Brain microvascular endothelial cell (primary cell): Measurements from ENCODE around the gene AMH.

Experiments used
- DNase-seq: peaks from one replicate; pipeline ENCODE4 v3.0.0-alpha.2; 2020
- H3K27ac ChIP-seq: fragments of 250-450 bp; sonication (Bioruptor Pico); 2 replicates; pipeline ENCODE4 v1.5.1; 2020; ENCODE audit warnings: mild to moderate bottlenecking, moderate library complexity
- H3K27me3 ChIP-seq: fragments of 250-450 bp; sonication (Bioruptor Pico); replicated peaks from 2 replicates; pipeline ENCODE4 v1.5.1; 2020; ENCODE audit warnings: mild to moderate bottlenecking
- H3K36me3 ChIP-seq: fragments of 250-450 bp; sonication (Bioruptor Pico); replicated peaks from 2 replicates; pipeline ENCODE4 v1.5.1; 2020; ENCODE audit warnings: mild to moderate bottlenecking
- H3K4me3 ChIP-seq: 2 replicates; pipeline ENCODE4 v1.5.1; 2011; ENCODE audit warnings: low read depth, mild to moderate bottlenecking, control low read depth, low read length, moderate library complexity
- in situ Hi-C: cut with HindIII; loops from 2 replicates; pipeline ENCODE4 v1.10.0; 2017; ENCODE audit warnings: low sequenced_read_pairs, low pct_ligation_motif_present
- TF ChIP-seq, protein P1 (sequence below): IDR thresholded peaks from 2 replicates; pipeline ENCODE4 v1.5.1; 2011; ENCODE audit warnings: low read depth, mild to moderate bottlenecking, moderate library complexity, low read length, control low read depth, inconsistent platforms; ENCODE audit errors: missing control alignments

AMH gene

DNA sequence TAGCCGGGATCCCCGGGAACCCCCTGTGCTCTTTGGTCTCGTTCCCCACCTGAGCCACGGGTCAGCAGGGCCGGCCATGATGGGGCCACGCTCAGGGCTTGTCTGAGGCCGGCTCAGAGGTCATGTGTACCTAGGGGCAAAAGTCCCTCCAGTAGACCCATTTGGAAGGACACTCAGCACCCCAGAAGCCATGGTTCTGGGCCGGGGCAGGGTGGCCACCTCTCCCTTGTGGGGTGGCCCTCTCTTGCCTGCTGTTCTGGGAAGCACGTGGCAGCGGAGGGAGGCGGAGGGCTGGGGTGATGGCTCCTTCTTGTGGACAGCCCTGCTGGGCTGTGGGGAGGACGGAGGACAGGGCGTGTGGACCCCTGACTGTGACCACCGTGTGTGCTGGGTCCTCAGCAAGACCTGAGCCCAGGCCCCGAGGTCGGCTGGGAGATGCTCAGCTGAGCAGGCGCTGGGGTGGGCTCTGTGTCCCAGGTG lies 39.3 kb downstream of the AMH start:
- in situ Hi-C loops = no loop called here
- no peaks in the 10 kb centered on the region for H3K36me3 ChIP-seq
- H3K27ac ChIP-seq = no peak overlapping the region
- no peak overlapping the region for H3K4me3 ChIP-seq
- peaks cover 42% of the 10 kb centered on the region for H3K27me3 ChIP-seq
- DNase-seq = no peak
- TF ChIP-seq, protein P1, sequence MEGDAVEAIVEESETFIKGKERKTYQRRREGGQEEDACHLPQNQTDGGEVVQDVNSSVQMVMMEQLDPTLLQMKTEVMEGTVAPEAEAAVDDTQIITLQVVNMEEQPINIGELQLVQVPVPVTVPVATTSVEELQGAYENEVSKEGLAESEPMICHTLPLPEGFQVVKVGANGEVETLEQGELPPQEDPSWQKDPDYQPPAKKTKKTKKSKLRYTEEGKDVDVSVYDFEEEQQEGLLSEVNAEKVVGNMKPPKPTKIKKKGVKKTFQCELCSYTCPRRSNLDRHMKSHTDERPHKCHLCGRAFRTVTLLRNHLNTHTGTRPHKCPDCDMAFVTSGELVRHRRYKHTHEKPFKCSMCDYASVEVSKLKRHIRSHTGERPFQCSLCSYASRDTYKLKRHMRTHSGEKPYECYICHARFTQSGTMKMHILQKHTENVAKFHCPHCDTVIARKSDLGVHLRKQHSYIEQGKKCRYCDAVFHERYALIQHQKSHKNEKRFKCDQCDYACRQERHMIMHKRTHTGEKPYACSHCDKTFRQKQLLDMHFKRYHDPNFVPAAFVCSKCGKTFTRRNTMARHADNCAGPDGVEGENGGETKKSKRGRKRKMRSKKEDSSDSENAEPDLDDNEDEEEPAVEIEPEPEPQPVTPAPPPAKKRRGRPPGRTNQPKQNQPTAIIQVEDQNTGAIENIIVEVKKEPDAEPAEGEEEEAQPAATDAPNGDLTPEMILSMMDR = no peak

DNA sequence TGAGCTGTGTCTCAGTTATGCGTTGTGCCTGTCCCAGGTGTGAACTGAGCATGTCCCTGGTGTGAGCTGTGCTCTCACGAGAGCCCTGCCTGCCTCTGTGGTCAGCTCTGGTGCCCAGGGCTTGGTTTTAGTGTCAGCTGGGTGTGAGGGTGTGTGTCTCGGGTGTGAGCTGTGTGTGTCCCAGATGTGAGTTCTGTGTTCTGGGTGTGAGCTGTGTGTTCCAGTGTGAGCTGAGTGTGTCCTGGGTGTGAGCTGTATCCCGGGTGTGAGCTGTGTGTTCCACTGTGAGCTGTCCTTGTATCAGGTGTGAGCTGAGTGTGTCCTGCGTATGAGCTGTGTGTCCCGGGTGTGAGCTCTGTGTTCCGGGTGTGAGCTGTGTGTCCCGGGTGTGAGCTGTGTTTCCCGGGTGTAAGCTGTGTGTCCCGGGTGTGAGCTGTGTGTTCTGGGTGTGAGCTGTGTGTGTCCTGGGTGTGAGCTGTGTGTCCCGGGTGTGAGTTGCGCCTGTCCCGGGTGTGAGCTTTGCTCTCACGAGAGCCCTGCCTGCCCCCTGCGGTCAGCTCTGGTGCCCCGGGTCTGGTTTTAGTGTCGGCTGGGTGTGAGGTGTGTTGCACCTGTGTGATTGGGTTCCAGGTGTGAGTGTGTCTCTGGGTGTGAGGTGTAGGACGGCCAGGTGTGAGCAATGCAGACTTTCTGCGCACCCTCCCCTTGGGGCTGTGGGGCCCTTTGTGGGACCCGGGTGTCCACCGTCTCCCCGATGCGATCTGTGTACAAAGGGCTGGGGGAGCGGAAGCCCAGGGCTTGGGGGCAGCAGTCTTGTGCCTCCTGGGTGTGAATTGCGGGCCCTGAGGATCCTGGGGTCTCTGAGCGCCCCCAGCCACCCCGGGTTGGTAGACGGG lies 39.9 kb downstream of the AMH start:
- H3K4me3 ChIP-seq = no peak overlapping the region
- peaks cover 46% of the 10 kb centered on the region for H3K27me3 ChIP-seq
- DNase-seq = no peak
- TF ChIP-seq, protein P1 = no peak
- H3K36me3 ChIP-seq = no peaks in the 10 kb centered on the region
- H3K27ac ChIP-seq = no peak overlapping the region
- in situ Hi-C loops = no loop called here

DNA sequence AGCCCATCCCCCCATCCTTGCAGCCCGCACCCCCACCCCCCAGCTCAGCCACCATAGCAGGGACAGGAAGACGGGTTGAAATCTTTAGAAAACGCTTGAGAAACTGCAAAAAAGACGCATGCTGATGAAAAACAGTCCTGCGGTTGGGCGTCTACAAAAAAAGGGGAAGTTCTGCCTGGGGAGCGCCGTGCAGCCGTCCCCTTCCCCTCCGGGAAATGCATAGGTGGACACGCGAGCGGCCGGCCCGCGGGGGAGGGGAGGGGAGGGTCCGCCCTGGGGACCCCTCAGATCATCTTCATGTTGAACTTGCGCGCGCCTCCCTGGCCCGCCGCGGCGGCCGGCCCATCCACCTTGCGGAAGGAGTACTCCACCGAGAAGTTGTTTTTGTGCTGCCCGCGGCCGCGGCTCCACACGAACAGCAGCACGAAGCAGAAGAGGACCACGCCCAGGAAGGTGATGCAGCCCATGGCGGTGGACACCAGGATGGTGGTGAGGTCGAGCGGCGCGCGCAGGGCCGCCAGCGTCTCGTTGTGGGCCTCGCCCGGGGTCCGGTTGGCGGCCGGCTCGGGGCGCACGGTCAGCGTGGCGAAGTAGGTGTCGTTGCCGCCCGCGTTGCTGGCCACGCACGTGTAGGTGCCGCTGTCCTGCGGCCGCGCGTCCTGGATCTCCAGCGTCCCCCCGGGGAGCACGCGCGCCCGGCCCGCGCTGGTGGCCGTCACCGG lies 40.8 kb downstream of the AMH start:
- H3K27ac ChIP-seq = no peak overlapping the region
- no peaks in the 10 kb centered on the region for H3K36me3 ChIP-seq
- in situ Hi-C loops = no loop called here
- H3K4me3 ChIP-seq = no peak overlapping the region
- TF ChIP-seq, protein P1 = no peak
- no peak for DNase-seq
- H3K27me3 ChIP-seq = peaks cover 46% of the 10 kb centered on the region

DNA sequence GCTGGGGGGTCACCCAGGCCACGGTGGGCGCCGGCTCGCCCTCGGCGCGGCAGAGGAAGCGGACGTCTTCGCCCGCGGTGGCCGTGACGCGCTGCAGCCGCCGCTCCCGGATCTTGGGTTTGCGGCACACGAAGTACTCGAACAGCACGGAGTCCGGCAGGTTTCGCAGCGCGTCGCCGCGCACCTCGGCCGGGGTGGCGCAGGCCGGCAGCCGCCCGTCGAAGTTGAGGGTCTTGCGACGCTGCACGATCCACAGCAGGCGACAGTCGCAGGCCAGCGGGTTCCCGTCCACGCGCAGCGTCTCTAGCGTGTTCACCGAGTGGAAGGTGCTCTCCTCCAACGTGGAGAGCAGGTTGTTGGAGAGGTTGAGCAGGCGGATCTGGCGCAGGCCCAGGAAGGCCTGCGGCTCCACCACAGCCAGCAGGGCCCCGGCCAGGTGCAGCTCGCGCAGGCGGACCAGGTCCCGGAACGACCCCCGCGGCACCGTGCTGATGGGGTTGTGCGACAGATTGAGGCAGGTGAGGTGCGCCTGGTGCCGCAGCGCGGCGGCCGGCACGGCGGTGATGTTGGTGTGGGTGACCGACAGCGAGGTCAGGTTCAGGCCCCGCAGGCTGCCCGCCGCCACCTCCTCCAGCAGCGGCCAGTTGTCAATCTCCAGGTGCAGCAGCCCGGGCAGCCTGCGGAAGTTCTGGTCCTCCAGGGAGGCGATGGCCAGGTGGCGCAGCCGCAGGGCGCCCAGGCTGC lies 41.5 kb downstream of the AMH start:
- no peak for DNase-seq
- no peak overlapping the region for H3K27ac ChIP-seq
- TF ChIP-seq, protein P1 = no peak
- H3K4me3 ChIP-seq = no peak overlapping the region
- H3K36me3 ChIP-seq = no peaks in the 10 kb centered on the region
- peaks cover 46% of the 10 kb centered on the region for H3K27me3 ChIP-seq
- in situ Hi-C loops = no loop called here

DNA sequence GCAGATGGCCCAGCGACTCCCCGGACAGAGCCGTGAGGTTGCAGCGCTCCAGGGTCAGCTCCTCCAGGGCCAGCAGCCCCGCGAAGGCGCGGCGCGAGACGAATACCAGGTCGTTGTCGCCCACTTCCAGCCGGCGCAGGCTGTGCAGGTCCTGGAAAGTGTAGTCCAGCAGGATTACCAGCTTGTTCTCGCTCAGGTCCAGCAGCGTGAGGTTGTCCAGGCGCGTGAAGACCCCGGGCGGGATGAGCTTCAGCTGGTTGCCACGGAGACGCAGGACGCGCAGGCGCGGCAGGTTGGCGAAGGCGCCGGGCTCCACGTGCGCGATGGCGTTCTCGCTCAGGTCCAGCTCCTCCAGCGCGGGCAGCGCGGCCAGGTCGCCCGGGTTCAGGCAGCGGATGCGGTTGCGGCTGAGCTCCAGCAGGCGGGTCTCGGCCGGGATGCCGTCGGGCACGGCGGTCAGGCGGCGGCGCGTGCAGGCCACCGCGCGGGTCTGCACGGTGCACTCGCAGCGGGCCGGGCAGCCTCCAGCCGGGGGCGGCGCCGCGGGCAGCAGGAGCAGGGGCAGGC lies 42.1 kb downstream of the AMH start:
- H3K36me3 ChIP-seq = no peaks in the 10 kb centered on the region
- in situ Hi-C loops = no loop called here
- H3K27ac ChIP-seq = no peak overlapping the region
- peaks cover 46% of the 10 kb centered on the region for H3K27me3 ChIP-seq
- TF ChIP-seq, protein P1 = no peak
- no peak for DNase-seq
- H3K4me3 ChIP-seq = no peak overlapping the region
